H1 (cell line): ENCODE results near the gene CAMK2D. TPM values are rescaled to one million over a fixed set of nuclear protein-coding genes. Genes with fewer than 3 reads are reported as not detected.

ENCODE experiments used
- EZH2 ChIP-seq: fragments of 200-600 bp; sonication (generic); IDR thresholded peaks from 2 replicates; pipeline ENCODE4 v1.7.1; 2012; ENCODE audit warnings: low read depth, mild to moderate bottlenecking, moderate library complexity, low read length, inconsistent platforms; ENCODE audit not compliant: severe bottlenecking
- TAF7 ChIP-seq: optimal IDR thresholded peaks from 2 replicates; pipeline ENCODE3; 2011; ENCODE audit warnings: low read depth, mild to moderate bottlenecking, inconsistent platforms, low read length, moderate library complexity, borderline replicate concordance
- polyA plus RNA-seq, 7 experiments: library from polyadenylated mRNA; depleted of rRNA in 3 of 7; stranded (reverse) in 5 of 7; unstranded in 2 of 7; fragments of >200 nt in 5 of 7; fragments of 200-250 nt in 2 of 7; gene quantifications; 1 replicate in 5 of 7; 2 replicates in 1 of 7; 4 replicates in 1 of 7; pipeline versions ENCODE4 v1.2.1 to v1.2.3, GENCODE V29; 2011 to 2013; ENCODE audit warnings: missing spikeins in 2 of 7, mixed read lengths in 2 of 7
- total RNA-seq: library from RNA; stranded (reverse); fragmentation: NEBNext Ultra II Directional; extraction: Animal tissue kit (Norgen Biotek cat#: 25700); gene quantifications from 2 replicates; pipeline ENCODE4 v1.2.1, GENCODE V29; 2021

The CAMK2D gene
- total and polyA plus RNA-seq, 2 of the 8 experiments (the other 6 are each of a cell fraction or from before 2014, with no cell fraction given): 3.2 to 7.0 TPM

GRCh38 chr4:113587156-113587555, 174.4 kb downstream of the CAMK2D start (continued):
- TF ChIP-seq TAF7 (no peak), EZH2 (no peak)
